Measurements from ENCODE around the gene CCDC178.

DNA sequence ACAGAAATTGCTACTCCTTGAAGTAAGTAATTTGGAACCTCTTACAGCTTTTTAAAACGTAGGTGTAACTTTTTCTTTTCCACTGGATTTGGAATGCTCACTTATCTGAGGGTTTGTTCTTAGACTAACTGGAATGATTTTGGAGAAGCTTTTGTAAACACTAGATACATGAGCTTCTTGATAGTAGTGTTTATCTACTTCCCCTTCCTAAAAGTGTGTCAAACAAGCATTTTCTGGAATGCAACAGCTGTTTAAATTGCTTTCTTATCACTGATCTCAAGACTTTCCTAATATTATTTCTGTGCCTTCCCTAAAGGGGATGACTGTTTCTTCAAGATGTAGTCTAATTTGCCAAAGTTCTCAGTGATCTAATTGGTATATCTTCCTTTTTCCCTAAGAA, 282.6 kb downstream of the CCDC178 start:
- TF ChIP-seq, protein P1, sequence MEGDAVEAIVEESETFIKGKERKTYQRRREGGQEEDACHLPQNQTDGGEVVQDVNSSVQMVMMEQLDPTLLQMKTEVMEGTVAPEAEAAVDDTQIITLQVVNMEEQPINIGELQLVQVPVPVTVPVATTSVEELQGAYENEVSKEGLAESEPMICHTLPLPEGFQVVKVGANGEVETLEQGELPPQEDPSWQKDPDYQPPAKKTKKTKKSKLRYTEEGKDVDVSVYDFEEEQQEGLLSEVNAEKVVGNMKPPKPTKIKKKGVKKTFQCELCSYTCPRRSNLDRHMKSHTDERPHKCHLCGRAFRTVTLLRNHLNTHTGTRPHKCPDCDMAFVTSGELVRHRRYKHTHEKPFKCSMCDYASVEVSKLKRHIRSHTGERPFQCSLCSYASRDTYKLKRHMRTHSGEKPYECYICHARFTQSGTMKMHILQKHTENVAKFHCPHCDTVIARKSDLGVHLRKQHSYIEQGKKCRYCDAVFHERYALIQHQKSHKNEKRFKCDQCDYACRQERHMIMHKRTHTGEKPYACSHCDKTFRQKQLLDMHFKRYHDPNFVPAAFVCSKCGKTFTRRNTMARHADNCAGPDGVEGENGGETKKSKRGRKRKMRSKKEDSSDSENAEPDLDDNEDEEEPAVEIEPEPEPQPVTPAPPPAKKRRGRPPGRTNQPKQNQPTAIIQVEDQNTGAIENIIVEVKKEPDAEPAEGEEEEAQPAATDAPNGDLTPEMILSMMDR (IDR thresholded peaks at IDR 0.05) = no peak
- no peak for TF ChIP-seq POLR2A (IDR thresholded peaks at IDR 0.05)
